ENCODE results near the gene PLK2.

GRCh38 chr5:58496488-58496887 lies 36.6 kb upstream of the PLK2 start:
- TF ChIP-seq CTCF (IDR thresholded peaks at IDR 0.05 in 4 of 5, conservative IDR thresholded peaks at IDR 0.05 in 1 of 5) (no peak), POLR2A (IDR thresholded peaks at IDR 0.05) (no peak)
